ENCODE data around the gene RGS14.

The RGS14 gene

DNA sequence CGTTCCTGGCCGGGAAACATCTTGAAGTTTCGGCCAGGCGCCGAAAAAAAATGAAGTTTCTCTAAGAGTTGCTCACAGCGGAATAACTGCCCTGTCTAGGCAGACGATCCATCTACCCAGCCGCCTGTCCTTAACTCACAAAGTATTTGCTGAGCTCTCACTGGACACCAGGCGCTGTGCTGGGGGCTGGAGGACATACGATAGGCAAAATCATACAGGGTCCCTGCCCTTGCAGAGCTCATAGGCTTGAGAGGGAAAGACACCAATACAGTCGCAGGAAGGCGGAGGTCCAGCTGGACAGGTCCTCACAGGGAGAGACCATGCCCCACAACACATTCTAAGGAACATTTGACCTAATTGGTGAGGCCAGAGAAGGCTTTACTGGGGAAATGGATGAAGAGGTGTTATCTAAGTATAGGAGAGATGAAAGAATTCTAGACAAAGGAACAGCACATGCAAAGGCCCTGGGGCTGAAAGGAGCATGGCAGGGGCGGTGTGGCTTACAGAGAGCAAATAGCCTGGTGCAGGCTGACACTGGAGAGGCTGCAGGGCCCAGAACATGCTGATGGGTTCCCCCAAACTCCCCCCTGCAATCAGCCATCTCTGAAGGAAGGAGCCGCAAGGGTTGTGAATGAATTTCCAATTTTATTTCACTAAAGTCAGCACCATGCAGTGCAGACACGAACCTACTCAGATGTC is 44.0 kb upstream of the RGS14 start:
- H3K9me3 ChIP-seq (ENCODE audit: control insufficient read depth, low read length): no peaks in the 10 kb centered on the region
- H3K27ac ChIP-seq (ENCODE audit: insufficient read depth, low read length, poor library complexity, severe bottlenecking): no peak overlapping the region
- DNase-seq: no peak
- peaks cover 33% of the 10 kb centered on the region for H3K4me1 ChIP-seq (ENCODE audit: control insufficient read depth, insufficient read depth, low read length, poor library complexity, severe bottlenecking)
- H3K27me3 ChIP-seq (replicated peaks; ENCODE audit: control insufficient read depth, insufficient read depth, low read length, poor library complexity, severe bottlenecking): no peaks in the 10 kb centered on the region
- no peaks in the 10 kb centered on the region for H3K36me3 ChIP-seq (ENCODE audit: control insufficient read depth, insufficient read depth, low read length)
- H3K4me3 ChIP-seq (ENCODE audit: insufficient read depth, low read depth, low read length, poor library complexity, severe bottlenecking): no peak overlapping the region

DNA sequence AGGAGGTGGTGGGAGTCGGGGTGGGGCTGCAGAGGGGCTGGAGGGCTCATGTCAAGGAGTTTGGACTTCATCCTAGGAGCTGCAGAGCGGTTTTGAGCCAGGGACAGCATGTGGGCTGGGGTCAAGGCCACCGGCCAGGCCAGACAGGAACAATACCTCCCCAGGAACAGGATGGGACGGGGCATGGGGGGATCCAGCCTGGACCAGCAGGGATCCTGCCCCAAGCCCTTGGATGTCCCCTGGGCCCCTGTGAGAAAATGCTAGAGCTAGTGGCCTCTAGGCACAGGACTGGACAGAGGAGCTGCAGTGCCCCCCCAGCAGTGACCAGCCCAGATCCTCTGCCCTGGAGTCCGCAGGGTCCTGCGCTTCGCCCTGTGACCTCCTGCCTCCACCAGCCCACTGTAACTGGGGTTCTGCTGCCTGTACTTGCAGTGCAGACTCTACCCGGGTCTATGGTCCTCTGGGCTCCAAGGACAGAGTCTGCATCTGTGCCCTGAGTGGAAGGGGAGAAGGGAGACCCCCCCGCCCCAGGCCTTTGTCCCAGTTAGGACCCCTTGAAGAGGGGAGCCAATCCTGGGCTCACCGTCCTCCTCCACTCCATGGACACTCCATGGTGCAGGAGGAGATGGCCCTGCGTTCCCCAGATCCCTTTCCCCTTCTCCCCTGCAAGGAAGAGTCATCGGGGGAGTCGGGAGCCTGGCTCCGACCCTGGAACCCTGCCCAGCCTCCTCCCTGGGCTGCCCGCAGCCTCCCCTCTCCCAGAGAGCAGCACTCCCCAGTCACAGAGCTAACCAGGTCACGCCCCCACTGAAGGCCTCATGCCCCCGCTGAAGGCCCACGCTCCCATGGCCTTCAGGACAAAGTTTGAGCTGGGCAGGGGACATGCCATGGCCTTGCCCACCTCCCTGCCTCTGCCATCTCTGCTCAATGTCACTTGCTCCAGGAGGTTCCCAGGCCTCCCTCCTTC is 43.1 kb upstream of the RGS14 start:
- Histone ChIP-seq H3K4me3 (ENCODE audit: insufficient read depth, low read depth, low read length, poor library complexity, severe bottlenecking) (no peak overlapping the region), H3K27me3 (replicated peaks; ENCODE audit: control insufficient read depth, insufficient read depth, low read length, poor library complexity, severe bottlenecking) (no peaks in the 10 kb centered on the region), H3K4me1 (ENCODE audit: control insufficient read depth, insufficient read depth, low read length, poor library complexity, severe bottlenecking) (peaks cover 32% of the 10 kb centered on the region), H3K9me3 (ENCODE audit: control insufficient read depth, low read length) (no peaks in the 10 kb centered on the region), H3K36me3 (ENCODE audit: control insufficient read depth, insufficient read depth, low read length) (no peaks in the 10 kb centered on the region), H3K27ac (ENCODE audit: insufficient read depth, low read length, poor library complexity, severe bottlenecking) (no peak overlapping the region)
- DNase-seq: no peak

DNA sequence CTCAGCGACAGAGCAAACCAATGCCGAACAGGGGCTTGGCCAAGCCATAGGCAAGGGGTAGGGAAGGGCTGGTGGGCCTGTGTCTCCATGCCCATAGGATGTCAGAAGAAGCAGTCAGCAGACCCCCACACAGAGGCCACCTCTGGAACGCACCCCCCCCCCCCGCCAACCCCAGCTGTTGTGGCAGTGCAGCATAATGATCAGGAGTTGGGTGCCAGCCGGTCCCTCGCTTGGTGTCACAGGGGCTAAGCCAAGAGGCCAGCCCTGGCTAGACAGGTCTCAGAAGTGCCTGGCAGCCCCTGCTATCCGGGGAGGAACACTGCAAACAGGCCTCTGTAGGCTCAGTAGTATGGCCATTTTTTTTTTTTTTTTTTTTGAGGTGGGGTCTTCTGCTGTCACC is 42.3 kb upstream of the RGS14 start:
- Histone ChIP-seq H3K27me3 (replicated peaks; ENCODE audit: control insufficient read depth, insufficient read depth, low read length, poor library complexity, severe bottlenecking) (no peaks in the 10 kb centered on the region), H3K9me3 (ENCODE audit: control insufficient read depth, low read length) (no peaks in the 10 kb centered on the region)

DNA sequence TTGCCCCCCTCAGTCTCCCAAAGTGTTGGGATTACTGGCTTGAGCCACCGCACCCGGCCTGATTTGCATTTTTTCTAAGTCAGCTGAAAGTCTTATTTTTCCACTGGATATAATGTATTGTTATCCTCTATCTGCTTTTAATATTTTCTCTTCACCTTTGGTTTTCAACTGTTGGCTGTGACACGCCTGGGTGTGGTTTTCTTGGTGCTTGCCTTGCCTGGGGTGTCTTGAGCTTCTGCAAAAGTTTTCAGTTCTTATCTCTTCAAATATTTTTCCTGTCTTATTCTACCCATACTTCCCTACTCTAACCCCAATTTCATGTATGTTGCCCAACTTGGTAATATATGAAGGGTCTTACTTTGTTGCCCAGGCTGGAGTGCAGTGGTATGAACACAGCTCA is 41.7 kb upstream of the RGS14 start:
- no peaks in the 10 kb centered on the region for H3K27me3 ChIP-seq (replicated peaks; ENCODE audit: control insufficient read depth, insufficient read depth, low read length, poor library complexity, severe bottlenecking)
- peaks cover 18% of the 10 kb centered on the region for H3K4me1 ChIP-seq (ENCODE audit: control insufficient read depth, insufficient read depth, low read length, poor library complexity, severe bottlenecking)
- no peak overlapping the region for H3K27ac ChIP-seq (ENCODE audit: insufficient read depth, low read length, poor library complexity, severe bottlenecking)
- no peaks in the 10 kb centered on the region for H3K9me3 ChIP-seq (ENCODE audit: control insufficient read depth, low read length)
- DNase-seq: no peak
- no peak overlapping the region for H3K4me3 ChIP-seq (ENCODE audit: insufficient read depth, low read depth, low read length, poor library complexity, severe bottlenecking)
- H3K36me3 ChIP-seq (ENCODE audit: control insufficient read depth, insufficient read depth, low read length): no peaks in the 10 kb centered on the region

More for the DNA sequence above, 42.3 kb upstream of the RGS14 start:
- H3K4me3 ChIP-seq (ENCODE audit: insufficient read depth, low read depth, low read length, poor library complexity, severe bottlenecking): no peak overlapping the region
- H3K27ac ChIP-seq (ENCODE audit: insufficient read depth, low read length, poor library complexity, severe bottlenecking): no peak overlapping the region
- no peak for DNase-seq
- H3K36me3 ChIP-seq (ENCODE audit: control insufficient read depth, insufficient read depth, low read length): no peaks in the 10 kb centered on the region
- H3K4me1 ChIP-seq (ENCODE audit: control insufficient read depth, insufficient read depth, low read length, poor library complexity, severe bottlenecking): peaks cover 24% of the 10 kb centered on the region

DNA sequence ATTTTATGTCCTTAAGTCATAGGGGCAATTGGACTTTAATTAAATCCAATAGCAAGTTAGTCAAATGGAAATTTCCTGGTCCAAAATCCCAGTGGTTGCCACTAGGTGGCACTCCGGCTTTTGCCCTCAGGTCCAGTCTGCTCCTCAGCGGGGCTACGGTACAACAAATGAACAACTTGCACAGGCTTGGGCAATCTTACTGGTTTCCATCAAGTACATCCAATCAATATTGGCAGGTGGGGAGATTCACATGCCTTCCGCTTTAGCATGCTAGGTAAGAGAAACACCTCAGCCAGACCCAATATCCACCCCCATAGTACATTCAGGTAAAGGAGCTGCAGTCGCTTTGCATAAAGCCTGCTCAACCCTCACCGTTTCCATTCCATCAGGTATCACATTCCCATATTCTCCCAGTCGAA is 39.8 kb upstream of the RGS14 start:
- Histone ChIP-seq H3K36me3 (ENCODE audit: control insufficient read depth, insufficient read depth, low read length) (no peaks in the 10 kb centered on the region), H3K9me3 (ENCODE audit: control insufficient read depth, low read length) (no peaks in the 10 kb centered on the region), H3K27me3 (replicated peaks; ENCODE audit: control insufficient read depth, insufficient read depth, low read length, poor library complexity, severe bottlenecking) (no peaks in the 10 kb centered on the region), H3K4me1 (ENCODE audit: control insufficient read depth, insufficient read depth, low read length, poor library complexity, severe bottlenecking) (peaks cover 2% of the 10 kb centered on the region), H3K4me3 (ENCODE audit: insufficient read depth, low read depth, low read length, poor library complexity, severe bottlenecking) (no peak overlapping the region), H3K27ac (ENCODE audit: insufficient read depth, low read length, poor library complexity, severe bottlenecking) (no peak overlapping the region)
- DNase-seq: peak; percentile 43 to 60 (median 55)

DNA sequence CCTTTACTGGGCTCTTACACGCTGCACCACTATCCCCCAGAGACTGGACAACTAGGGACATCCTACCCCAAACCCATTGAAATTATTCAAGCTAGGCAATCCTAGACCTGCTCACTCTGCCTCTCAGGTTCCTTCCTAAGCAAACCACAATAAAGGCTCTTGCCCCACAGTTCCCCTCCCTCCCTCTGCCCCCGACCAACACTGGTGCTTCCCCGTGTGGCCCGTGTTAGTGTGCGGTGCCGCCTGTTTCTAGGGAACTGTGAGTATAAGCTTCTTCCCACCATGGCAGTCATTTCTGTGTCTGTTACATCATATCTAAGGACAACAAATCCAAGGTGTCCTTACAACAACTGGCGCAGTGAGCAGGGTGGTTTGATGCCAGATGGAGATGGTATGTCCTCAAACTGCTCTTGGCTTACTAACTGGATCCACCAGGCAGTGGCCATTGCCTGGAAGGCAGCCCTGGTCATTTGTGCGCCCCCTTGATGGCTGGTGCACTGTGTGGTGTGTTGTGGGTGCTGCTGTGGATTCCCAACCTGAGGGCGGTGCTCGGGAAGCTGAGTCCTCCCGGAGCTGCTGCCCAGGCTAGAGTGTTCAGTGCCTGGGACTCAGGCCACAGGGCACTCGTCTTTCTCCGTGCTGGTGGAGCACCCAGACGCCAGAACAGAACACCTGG is 37.7 kb upstream of the RGS14 start:
- no peak for DNase-seq
- no peaks in the 10 kb centered on the region for H3K27me3 ChIP-seq (replicated peaks; ENCODE audit: control insufficient read depth, insufficient read depth, low read length, poor library complexity, severe bottlenecking)
- H3K4me1 ChIP-seq (ENCODE audit: control insufficient read depth, insufficient read depth, low read length, poor library complexity, severe bottlenecking): no peaks in the 10 kb centered on the region
- H3K36me3 ChIP-seq (ENCODE audit: control insufficient read depth, insufficient read depth, low read length): no peaks in the 10 kb centered on the region
- no peak overlapping the region for H3K27ac ChIP-seq (ENCODE audit: insufficient read depth, low read length, poor library complexity, severe bottlenecking)
- no peaks in the 10 kb centered on the region for H3K9me3 ChIP-seq (ENCODE audit: control insufficient read depth, low read length)
- H3K4me3 ChIP-seq (ENCODE audit: insufficient read depth, low read depth, low read length, poor library complexity, severe bottlenecking): no peak overlapping the region

DNA sequence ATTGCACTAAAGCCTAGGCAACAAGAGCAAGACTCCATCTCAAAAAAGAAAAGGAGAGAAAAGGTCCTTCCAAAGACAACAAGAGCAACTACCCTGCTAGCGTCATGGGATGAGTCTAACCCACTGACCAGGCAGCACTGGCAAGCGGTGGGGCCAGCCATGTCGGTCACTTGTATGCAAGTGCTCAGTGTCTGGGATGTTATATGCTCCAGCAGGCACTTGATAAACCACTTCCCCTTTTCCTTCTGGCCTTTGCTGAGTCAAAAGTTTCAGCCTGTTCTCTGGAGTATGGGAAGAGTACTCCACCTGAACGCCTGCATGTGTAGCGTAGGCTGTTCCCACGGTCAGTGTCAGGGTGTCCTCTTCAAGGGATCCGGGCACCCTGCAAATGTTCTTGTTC is 36.8 kb upstream of the RGS14 start:
- no peaks in the 10 kb centered on the region for H3K27me3 ChIP-seq (replicated peaks; ENCODE audit: control insufficient read depth, insufficient read depth, low read length, poor library complexity, severe bottlenecking)
- DNase-seq: no peak

DNA sequence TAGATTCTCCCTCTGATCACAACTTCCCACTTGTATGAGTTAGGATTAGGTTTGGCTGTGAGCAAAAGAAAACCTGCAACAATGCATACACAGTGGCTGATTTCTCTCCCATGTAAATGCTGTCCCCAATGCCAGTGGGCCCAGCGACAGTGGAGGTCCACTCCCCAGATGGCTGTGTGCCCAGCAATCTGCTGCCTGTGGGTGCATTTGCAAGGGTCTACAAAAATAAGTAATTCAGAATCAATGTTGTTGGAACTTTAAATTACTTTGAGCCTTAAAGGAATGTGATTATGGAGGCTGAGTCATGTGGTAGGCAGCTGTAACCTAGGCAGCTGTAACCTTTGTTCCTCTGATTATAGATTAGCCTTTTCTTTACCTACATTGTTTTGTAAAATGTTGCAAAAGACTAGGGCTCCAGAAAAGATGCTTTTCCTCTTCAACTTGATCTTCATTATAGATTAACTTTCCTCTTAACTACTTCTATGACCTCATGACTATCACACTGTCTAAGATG is 31.8 kb upstream of the RGS14 start:
- Histone ChIP-seq H3K4me3 (ENCODE audit: insufficient read depth, low read depth, low read length, poor library complexity, severe bottlenecking) (no peak overlapping the region), H3K4me1 (ENCODE audit: control insufficient read depth, insufficient read depth, low read length, poor library complexity, severe bottlenecking) (no peaks in the 10 kb centered on the region), H3K9me3 (ENCODE audit: control insufficient read depth, low read length) (no peaks in the 10 kb centered on the region), H3K27ac (ENCODE audit: insufficient read depth, low read length, poor library complexity, severe bottlenecking) (no peak overlapping the region), H3K36me3 (ENCODE audit: control insufficient read depth, insufficient read depth, low read length) (peaks cover 4% of the 10 kb centered on the region), H3K27me3 (replicated peaks; ENCODE audit: control insufficient read depth, insufficient read depth, low read length, poor library complexity, severe bottlenecking) (no peaks in the 10 kb centered on the region)
- DNase-seq: no peak

More for the DNA sequence above, 36.8 kb upstream of the RGS14 start:
- Histone ChIP-seq H3K36me3 (ENCODE audit: control insufficient read depth, insufficient read depth, low read length) (no peaks in the 10 kb centered on the region), H3K4me3 (ENCODE audit: insufficient read depth, low read depth, low read length, poor library complexity, severe bottlenecking) (no peak overlapping the region), H3K27ac (ENCODE audit: insufficient read depth, low read length, poor library complexity, severe bottlenecking) (no peak overlapping the region), H3K9me3 (ENCODE audit: control insufficient read depth, low read length) (no peaks in the 10 kb centered on the region), H3K4me1 (ENCODE audit: control insufficient read depth, insufficient read depth, low read length, poor library complexity, severe bottlenecking) (no peaks in the 10 kb centered on the region)

DNA sequence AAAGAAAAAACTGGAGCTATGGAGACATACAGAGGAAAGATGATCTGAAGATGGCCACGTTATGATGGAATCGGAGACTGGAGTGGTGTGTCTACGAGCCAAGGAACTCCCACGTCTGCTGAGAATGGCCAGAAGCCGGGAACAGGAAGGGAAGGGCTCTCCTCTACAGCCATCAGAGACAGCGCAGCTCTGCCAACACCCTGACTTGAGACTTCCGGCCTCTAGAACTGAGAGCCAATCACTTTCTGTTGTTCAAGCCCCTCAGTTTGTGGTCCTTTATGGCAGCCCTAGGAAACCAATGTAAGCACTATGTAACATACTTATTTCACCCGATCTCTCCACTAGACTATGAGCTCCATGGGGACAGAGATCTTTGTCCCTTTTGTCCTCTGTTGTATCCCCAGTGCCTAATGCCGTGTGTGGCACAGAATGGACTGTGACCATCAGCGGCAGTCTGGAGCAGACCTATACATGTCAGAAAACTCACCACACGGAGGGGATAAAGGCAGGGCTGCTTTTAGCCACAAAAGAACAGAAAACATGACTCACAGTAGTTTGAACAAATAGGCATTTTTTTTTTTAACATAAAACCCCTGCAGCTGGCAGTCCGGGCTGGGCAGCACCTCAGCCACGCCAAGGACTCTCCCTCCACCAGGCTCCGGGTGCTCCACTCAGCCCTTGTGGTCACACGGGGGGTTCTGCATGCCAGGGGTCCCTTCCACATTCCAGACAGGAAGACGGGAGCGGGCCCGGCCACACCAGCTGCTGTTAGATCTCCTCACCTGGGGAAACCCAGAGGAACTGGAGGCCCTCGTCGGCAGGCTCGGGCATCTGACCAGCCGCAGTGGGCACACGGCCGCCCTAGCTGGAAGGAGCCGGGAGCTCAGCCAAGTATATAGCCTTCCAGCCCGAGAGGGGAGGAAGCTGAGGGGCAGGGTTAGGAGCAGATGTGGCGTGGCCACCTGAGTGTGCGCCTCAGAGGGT is 29.9 kb upstream of the RGS14 start:
- peaks cover 24% of the 10 kb centered on the region for H3K36me3 ChIP-seq (ENCODE audit: control insufficient read depth, insufficient read depth, low read length)
- H3K27me3 ChIP-seq (replicated peaks; ENCODE audit: control insufficient read depth, insufficient read depth, low read length, poor library complexity, severe bottlenecking): no peaks in the 10 kb centered on the region
- H3K4me1 ChIP-seq (ENCODE audit: control insufficient read depth, insufficient read depth, low read length, poor library complexity, severe bottlenecking): no peaks in the 10 kb centered on the region
- no peaks in the 10 kb centered on the region for H3K9me3 ChIP-seq (ENCODE audit: control insufficient read depth, low read length)
- DNase-seq: no peak
- no peak overlapping the region for H3K27ac ChIP-seq (ENCODE audit: insufficient read depth, low read length, poor library complexity, severe bottlenecking)
- H3K4me3 ChIP-seq (ENCODE audit: insufficient read depth, low read depth, low read length, poor library complexity, severe bottlenecking): no peak overlapping the region
